GM12873 (cell line): ENCODE measurements around the gene CPA3.

Experiments
- TF ChIP-seq, protein P1 (sequence below): IDR thresholded peaks from 2 replicates; pipeline ENCODE4 v1.5.1; 2012; ENCODE audit warnings: low read depth, mild to moderate bottlenecking, moderate library complexity, low read length, control low read depth; ENCODE audit not compliant: insufficient read depth; ENCODE audit errors: missing control alignments

CPA3 gene

DNA sequence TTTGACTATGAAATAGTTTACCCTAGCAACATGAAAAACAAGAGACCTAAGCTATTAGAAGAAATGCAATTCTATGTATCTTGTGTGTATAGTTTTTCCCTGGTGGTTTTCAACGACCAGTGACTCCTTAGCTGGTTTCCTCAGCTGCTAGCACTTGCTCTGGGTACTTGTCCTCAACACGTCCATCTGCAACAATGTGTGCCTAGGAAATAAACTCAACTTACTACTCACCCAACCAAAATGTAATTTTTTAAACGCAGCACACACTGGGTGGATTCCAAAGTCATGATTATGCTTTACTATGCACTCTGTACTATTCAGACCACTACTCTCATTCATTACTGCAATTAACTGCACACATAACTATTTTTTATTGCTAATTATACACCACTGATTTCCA lies 31.0 kb downstream of the CPA3 start:
- TF ChIP-seq, protein P1, sequence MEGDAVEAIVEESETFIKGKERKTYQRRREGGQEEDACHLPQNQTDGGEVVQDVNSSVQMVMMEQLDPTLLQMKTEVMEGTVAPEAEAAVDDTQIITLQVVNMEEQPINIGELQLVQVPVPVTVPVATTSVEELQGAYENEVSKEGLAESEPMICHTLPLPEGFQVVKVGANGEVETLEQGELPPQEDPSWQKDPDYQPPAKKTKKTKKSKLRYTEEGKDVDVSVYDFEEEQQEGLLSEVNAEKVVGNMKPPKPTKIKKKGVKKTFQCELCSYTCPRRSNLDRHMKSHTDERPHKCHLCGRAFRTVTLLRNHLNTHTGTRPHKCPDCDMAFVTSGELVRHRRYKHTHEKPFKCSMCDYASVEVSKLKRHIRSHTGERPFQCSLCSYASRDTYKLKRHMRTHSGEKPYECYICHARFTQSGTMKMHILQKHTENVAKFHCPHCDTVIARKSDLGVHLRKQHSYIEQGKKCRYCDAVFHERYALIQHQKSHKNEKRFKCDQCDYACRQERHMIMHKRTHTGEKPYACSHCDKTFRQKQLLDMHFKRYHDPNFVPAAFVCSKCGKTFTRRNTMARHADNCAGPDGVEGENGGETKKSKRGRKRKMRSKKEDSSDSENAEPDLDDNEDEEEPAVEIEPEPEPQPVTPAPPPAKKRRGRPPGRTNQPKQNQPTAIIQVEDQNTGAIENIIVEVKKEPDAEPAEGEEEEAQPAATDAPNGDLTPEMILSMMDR, result no peak

DNA sequence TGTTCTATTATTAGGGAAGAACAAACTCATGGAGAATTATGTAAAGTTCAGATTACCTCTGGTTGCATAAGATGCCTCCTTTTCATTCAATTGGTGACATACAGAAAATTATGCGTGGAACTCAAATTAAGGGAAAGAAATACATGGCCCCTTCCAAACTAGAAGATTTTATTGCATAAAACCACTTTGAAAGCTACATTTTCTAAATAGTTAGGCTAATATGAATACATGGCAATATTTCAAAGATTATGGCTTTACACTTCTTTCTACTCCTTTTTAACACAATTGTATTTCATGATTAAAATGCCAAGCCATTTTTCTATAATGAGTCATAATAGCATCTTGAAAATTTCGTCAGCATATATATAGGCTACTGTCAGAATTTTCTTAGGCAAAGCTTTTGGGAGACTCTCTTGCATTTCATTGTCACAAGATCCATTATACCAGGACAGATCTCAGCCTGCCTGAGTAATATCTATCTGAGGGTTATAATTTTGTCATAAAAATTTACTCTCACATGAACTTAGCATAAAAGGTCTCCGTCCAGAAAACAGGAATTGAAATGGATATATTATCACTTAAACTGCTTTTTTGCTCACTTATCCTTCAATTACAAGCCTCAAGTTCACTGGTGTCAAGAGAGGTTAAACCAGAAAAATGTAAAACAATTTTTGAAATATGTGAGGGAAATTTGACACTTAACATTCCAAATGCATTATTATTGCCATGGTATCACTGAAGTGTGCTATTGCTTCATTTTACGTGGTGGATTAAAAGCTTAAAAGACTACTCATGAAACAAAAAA lies 37.1 kb downstream of the CPA3 start:
- TF ChIP-seq, protein P1, result no peak

DNA sequence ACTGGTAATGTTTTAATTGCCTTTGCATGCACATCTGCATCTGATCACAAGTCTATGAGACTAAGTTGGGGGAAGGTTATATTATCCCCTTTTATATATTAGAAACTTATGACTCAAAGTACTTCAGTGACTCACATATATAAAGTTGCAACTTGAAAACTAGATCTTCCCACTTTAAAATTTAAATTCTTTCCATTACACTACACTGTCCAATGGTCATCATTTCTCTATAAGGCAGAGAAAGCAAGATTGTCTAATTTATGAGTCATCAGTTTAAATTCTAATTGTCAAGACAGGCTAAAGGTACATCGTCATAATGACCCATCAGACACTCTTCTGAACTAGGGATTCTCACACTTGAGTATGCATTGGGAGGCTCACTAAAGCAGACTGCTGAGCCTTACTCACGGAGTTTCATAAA lies 37.9 kb downstream of the CPA3 start:
- TF ChIP-seq, protein P1, result no peak

DNA sequence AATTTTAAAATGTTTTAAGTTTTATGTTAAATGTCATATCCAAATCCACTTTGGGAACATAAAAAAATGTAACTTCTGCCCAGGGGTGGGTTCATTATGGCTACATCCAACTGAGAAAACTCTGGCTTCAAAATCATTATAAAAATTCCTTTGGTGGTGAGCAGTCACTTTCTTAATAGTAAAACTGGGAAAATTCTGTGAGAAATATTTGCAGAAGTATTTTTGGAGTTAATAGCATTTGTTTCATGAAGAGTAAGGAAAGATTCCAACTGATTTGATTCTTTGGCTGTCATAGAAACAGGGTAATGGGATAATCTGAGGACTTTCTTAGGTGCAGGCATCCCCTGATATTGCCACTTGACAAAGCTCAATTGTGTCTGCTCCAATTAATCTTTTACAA lies 38.8 kb downstream of the CPA3 start:
- TF ChIP-seq, protein P1, result no peak

DNA sequence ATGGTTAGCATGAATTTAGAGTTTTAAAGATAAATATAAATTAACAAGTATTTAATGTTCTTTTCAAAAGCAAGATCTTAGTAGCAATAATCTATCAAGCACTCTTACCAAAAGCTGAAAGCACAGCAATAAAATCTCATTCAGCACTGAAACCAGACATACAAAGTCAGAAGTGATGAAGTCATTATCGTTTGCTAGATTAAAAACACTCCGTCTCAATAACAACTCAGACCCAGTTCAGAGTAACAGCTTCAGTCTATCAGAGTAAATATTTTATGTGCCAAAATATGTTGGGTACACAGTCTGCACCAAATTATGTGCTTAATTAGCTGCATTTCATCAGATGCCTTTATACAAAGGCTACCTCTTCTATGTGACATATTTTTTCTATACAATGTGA lies 41.6 kb downstream of the CPA3 start:
- TF ChIP-seq, protein P1, result no peak

DNA sequence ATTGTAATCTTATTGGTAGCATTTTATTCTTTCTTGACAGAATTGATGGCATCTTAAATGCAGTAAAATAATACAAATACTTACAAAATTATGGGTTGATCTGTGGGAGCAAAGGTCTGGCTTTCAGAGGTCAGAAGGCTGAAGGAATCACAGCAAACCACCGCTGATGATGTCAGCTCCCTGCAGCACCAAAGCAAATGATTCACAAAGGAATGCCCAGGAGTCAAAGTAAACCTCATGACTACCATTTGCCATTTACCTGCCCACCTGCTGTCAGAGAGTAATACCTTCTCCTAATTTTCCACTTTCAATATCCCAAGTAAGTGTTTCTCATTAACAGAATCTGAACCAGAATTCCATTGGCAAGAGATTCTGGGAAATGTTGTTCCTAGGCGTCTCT lies 46.1 kb downstream of the CPA3 start:
- TF ChIP-seq, protein P1, result no peak

DNA sequence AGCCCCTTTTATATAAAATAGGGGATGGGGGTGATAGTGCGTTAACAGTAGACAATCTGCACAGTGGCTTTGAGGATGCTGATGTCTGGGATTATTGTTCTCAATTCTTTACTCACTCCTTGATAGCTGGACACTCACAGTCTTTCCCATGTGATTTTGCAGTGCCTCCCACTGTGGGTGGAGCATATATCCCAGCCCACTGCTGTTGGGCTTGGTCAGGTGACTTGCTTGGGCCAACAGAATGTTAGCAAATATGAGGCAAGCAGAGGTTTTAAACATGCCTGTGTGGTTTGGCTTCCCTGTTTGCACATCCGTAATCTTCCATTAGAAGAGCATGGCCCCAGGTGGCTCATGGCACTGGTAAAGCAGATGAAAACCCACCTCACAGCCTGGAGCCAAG lies 46.5 kb downstream of the CPA3 start:
- TF ChIP-seq, protein P1, result no peak
